NCI-H2227 (cell line): ENCODE measurements around the gene PRR29.

ENCODE experiments used
- DNase-seq: peaks from one replicate; lab custom pipeline; 2025; ENCODE audit not compliant: unreplicated experiment; lab: John Stamatoyannopoulos, UW

PRR29 gene

DNA sequence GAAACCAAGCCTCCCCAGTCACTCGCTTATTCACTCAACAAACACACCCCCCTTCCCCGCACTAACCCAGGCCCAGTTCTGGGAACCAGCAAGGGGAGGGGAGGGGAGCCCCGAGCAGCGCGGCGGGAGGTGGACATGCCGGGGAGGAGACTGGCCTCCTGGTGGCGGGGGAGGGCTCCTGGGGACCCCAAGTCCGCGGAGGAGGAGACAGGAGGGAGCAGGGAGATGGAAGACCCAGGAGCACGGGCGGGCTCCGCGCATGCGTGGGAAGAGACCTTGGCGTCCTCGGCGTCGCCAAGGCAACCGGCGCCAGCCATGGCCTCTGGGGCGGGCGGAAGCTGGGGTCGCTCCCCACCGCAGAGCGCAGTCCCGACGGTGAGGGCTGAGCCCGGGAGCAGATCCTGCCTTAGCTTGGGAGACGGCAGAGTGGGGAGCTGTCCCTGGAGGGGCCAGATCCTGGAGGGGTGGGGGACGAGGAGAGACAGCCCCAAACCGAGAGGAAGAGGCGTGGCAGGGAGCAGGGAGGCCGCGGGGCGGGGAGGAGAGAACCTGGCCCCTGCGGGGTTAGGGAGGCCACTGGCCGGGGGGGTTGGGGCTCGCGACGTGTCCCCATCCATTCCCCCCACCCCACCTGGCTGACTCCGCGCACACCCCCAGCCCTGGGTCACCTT is at the start of gene PRR29:
Gene PRR29, plus strand, starts transcription at position 302 of the 671 bp plus-strand sequence. Its CDS starts 14 bp downstream, at position 316.
- DNase-seq, result peak; percentile 94

DNA sequence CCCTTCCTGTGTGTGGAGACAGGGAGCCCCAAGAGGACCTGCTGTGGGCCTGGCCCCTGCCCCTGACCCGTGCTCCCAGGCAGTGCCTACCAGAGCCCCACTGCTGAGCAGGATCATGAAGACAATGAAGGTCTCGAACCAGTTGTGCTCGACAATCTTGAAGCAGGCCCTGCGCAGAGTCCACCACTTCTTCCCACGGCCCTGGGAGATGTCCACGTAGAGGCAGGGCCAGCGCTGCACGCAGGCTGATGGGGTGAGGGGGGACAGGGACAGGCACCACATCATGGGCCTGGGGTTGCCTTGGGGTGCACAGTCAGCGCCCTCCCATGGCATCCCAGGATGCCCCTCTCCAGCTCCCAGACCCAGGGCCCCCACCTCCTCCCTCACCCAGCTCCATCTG is 49.6 kb upstream of the PRR29 start:
- no peak for DNase-seq

- no peak for DNase-seq
These were observed 48.4 kb upstream of the PRR29 start for GRCh38 chr17:63949576-63950250.

DNA sequence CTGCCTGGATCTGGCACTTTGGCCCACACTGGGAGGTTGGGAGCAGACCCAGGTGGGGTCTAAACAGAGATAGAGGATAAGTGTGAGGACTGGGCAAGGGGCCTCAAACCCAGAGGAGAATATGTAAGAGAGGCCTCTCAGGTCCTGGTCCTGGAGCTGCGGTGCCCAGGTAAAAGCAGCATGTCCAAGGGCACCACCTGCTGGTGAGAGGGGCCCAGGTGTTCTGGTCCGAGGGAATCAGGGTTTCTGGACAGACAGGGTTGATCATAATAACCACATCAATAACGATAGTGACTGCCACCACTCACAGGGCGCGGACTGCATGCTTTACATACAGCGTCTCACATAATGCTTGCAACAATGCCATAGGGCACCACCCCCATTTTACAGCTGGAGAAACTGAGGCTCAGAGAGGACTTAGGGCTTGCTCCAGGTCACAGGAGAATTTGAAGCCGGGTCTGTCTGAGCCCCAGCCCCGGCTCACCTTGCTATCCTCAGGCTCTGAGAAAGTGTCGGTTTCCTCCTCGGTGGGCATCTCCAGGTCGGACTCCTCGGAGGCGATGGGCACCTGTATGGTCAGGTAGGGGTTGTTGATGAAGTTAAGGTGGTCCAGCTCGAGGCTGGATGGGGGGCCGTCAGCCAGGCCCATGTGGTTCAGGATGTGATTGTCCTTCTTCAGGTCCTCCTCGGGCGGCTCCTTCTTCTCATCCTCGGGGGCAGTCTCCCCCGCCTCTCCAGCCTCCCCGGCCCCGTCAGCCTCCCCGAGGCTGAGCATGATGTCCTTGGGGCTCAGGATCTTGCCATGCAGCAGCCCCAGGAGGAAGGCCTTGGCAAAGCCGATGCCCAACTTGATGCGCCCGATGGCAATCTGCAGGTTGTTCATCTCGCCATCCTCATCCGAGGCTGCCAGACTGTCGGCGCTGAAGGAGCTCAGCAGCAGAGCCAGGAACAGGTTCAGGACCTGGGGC is 46.9 kb upstream of the PRR29 start:
- no peak for DNase-seq

DNA sequence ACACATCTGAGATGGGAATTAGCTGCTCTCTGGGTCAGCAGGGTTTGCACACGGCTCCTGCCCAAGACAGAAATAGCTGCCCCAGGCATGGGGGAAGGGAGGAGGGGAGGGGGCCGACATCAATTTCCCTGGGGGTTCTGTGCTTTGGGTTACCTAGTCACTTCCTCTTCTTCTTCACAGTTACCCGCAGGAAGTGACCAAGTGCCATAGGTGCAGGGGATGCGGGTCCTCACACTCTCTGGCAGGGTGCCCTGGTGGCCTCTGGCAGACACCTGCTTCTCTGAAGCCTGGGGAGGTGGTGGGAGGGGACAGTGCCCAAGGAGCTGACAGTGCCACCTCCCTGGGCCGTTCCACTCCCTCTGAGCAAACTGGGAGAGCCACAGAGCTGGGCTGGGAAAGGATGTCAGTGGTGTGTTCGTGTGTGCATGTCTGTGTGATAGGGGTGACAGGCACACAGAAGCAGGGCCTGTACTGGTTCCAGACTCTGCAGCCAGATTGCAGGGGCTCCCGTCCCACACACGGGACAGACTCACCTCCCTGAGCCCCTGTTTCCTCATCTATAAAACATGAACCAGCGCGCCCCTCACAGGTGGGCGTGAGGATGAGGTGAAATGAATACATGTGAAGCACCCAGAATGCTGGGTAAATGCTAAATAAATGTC is 43.6 kb upstream of the PRR29 start:
- no peak for DNase-seq

GRCh38 chr17:63955232-63955631 is 42.9 kb upstream of the PRR29 start:
- no peak for DNase-seq

- no peak for DNase-seq
These were observed 42.4 kb upstream of the PRR29 start for GRCh38 chr17:63955791-63956190.

DNA sequence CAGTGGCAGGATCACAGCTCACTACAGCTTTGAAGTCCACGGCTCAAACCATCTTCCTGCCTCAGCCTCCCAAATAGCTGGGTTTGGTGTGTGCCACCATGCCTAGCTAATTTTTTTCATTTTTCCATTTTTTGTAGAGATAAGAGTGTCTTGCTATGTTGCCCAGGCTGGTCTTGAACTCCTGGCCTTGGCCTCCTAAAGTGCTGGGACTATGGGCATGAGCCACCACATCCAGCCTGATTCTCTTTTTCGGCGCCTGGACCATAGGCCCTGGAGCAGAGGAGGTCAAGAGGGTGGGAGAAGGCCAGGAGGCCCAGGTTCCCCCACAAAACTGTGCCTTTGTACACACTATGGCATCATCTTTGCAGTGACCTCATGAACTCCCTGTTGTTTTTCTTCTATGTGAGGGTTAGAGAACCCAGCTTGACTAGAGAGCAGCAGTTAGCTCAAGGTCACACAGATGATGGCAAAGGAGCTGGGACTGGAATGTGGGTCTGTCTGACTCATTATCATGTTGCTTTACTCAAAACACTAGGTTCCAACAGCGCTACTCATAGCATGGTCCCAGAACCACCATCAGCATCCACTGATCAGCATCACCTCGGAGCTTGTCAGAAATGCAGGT is 41.7 kb upstream of the PRR29 start:
- no peak for DNase-seq

- DNase-seq, result no peak
These were observed 38.1 kb upstream of the PRR29 start for GRCh38 chr17:63960006-63960405.

- DNase-seq, result no peak
These were observed 37.7 kb upstream of the PRR29 start for GRCh38 chr17:63960430-63960829.

DNA sequence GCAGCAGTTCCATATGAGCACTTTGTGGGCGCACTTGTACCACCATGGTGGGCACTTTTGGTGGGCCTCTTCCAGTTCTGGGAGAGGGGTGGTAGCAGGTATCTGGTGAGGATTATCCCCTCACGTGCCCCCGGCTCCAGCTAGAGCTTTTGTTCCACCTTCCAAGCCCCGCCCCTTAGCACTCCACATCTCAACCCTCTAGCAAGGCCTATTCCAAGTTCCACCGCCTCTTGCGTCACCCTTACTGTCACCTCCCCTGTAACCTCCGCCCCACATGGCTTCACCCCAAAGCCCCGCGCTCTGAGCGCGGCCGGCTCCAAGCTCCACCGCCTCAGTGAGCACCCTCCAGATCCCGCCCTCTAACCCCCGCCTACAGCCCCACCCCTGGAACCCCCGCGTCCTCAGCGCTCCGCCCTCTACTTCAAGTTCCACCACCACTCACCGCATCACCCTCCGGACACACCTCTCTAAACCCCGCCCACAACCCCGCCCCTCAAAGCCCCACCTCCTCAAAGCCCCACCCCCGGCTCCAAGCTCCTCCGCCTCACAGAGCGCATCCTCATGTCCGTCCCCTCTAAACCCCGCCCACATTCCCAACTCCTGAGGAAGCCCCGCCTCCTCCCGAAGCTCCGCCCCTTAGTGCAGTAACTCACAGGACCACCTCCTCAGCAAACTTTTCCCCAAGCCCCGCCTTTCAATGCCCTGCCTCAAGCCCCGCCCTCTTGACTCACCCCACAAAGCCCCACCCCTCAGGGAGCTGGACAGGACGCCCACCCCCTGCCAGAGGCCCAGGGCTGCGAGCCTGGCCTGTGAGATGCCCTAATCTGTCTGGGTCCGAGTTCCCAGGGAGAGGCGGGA is 36.6 kb upstream of the PRR29 start:
- no peak for DNase-seq

DNA sequence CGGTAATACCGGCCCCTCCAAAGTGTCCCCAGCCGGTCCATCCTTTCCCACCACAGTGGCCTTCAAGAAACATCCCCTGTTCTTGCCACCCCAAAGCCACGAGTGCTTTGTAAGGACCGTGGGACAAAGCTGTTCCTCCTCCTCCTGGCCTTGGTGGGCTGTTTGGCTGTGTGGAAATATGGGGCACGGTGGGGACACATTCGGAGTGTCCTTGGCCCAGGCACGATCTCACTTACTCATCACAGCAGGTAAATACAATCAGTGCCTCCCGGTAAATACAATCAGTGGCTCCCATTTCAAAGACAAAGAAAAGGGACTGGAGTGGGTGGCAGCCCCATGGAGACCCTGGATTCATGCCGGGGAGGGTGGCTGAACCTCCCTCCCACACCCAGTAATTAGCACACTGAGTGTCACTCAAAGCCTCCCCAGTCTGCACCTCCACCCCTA is 35.8 kb upstream of the PRR29 start:
- DNase-seq, result no peak

DNA sequence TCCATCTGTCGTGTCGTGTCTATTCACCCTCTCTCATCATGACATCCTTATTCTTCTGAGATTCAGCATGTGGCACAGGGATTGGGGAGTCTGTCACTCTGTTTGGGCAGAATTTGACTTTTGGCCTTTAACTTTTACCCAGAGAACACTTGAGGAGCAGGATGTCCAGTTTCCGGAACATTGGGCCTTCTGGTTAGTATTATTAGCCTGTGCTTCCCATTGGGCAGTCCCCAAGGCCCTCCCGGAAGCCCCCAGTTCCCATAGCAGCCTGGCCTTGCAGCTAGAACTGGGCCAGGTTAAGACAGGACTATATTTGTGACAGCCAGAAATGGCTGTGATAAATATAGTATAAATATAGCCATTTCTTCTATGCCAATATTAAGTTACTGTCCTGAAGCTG is 35.0 kb upstream of the PRR29 start:
- DNase-seq, result no peak

DNA sequence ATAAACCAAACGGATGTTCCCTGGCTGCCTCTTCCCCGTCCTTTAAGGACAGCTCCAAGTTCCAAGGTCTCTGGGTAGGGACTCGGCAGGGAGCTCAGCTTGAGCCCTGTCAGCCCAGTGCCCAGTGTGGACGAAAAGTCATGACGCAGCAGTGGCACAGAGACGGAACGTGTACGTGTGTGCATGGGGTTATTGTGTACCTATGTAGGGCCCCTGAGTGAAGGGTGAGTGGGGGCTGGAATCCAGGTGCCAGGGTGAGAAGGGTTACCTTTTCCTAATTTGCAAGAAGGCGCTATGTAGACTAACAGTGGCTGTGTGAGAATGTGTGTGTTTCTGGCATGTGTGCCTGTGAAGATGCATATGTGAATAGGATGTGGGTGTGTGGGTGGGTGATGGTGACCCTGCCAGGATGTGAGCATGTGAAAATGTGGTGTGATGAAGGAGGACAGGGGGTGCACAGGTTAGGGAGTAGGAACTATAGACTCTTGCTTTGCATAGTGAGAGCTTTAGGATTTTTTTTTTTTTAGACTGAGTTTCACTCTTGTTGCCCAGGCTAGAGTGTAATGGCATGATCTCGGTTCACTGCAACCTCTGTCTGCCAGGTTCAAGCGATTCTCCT is 31.4 kb upstream of the PRR29 start:
- no peak for DNase-seq

DNA sequence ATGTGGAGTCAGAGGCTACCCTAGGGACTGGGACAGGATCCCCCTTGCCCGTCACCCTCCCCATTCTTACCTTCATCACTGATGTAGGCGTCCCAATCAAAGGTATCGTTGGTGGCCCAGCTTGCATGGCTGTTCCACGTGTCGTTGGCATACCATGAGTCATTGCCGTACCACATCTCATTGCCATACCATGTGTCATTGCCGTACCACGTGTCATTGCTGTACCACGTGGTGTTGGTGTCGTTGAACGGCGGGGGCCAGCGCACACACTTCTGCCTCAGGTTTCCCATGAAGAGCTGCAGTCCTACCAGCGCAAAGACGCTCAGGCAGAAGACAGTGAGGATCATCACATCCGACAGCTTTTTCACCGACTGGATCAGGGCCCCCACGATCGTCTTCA is 30.2 kb upstream of the PRR29 start:
- DNase-seq, result no peak

GRCh38 chr17:63969278-63969677 is 28.9 kb upstream of the PRR29 start:
- DNase-seq, result no peak

GRCh38 chr17:63972796-63973195 is 25.4 kb upstream of the PRR29 start, which contains the start of gene SCN4A:
Gene SCN4A (minus strand): TSS chr17:63972918. CDS start chr17:63972841, 77 bp downstream.
- no peak for DNase-seq

DNA sequence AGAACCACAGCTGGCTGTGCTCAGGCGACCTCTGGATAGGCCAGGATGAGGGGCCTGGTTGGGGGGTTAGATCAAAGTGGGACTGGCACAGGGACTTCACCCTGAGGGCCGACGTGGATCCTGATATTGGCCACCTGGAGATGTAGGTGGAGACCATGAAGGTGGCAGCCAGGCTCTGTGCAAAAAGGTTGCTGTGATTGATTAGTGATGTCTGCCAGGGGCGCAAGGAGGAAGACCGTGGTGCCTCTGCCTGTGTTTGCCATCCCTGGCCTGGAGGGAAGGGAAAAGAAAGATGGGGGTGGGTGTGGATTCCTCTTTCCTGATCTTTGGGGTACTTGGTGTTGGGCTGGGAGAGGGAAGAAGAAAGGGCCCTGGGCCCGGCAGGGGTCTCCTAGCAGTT is 24.9 kb upstream of the PRR29 start:
- DNase-seq, result no peak

GRCh38 chr17:63973930-63974593 is 24.1 kb upstream of the PRR29 start:
- DNase-seq, result no peak
